ENCODE results near the gene CORT. TPM values are rescaled to one million over a fixed set of nuclear protein-coding genes. Genes with fewer than 3 reads are reported as not detected.

CORT gene
- total and polyA plus RNA-seq, 2 experiments from 2014 or later = 0.22 TPM; not detected in 1

DNA sequence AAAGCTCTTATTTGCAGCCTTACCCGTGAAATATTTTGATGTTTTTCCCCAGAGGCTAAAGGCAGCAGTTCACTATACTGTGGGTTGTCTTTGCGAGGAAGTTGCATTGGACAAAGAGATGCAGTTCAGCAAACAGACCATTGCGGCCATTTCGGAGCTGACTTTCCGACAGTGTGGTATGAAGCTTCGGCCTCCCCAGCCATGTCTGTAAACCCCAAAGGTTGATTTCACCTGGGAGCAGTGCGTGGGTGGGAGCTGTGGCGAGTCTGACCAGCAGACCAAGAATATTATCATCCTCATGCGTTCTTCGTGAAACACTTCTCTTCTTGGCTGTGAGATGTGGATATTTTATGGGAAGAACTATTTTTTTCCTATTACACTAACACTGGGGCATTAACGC is 16.0 kb upstream of the CORT start:
- Histone ChIP-seq H3K4me2 (ENCODE audit: unreplicated experiment) (no peak overlapping the region), H3K9me3 (ENCODE audit: low read depth) (no peaks in the 10 kb centered on the region), H3K9me2 (ENCODE audit: insufficient read depth) (no peaks in the 10 kb centered on the region), H2AFZ (no peak overlapping the region), H3K79me2 (ENCODE audit: insufficient read depth) (peaks cover 18% of the 10 kb centered on the region), H3K27me3 (replicated peaks; ENCODE audit: insufficient read depth) (no peaks in the 10 kb centered on the region), H3K9ac (no peak overlapping the region), H3K4me1 (ENCODE audit: insufficient read depth) (peaks cover 10% of the 10 kb centered on the region), H3K27ac (no peak overlapping the region), H3K36me3 (ENCODE audit: low read depth) (no peaks in the 10 kb centered on the region), H3F3A (ENCODE audit: insufficient read depth) (no peaks in the 10 kb centered on the region), H3K4me3 (no peak overlapping the region), H4K20me1 (ENCODE audit: insufficient read depth) (no peaks in the 10 kb centered on the region)
- no peak for TF ChIP-seq EZH2 (IDR thresholded peaks at IDR 0.05; ENCODE audit: insufficient read depth, poor library complexity, severe bottlenecking)
- TF ChIP-seq EZH2phosphoT487 (IDR thresholded peaks at IDR 0.05; ENCODE audit: insufficient read depth, low read depth) = no peak
- WGBS, 2 experiments (ENCODE audit: low coverage in 1 of 2, low lambda C conversion rate in 2 of 2, missing lambda C conversion rate in 2 of 2) = 89% methylated on average over 11 of the region's 11 CpGs
- no peak for DNase-seq
- in situ Hi-C loops (cut with MboI) = no loop called here

DNA sequence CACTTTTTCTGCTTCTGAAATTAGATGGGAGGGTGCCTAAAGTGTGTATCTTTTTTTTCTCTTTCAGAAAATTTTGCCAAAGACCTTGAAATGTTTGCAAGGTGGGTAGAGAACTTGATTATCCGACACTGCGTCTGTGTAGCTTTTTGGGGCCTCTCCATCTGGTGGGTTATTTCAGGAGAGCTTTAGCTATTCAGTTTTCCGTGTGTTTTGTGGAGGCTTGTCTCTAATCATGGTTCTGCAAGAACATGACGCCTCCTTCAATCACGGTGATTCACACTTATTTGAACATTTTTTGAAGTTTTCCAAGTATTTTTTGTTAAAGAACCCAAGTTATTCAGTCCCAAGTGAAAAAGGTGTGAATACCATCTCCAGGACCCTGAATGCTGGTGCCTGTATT is 15.2 kb upstream of the CORT start:
- H3K36me3 ChIP-seq (ENCODE audit: low read depth) = no peaks in the 10 kb centered on the region
- TF ChIP-seq EZH2 (IDR thresholded peaks at IDR 0.05; ENCODE audit: insufficient read depth, poor library complexity, severe bottlenecking) (no peak), EZH2phosphoT487 (IDR thresholded peaks at IDR 0.05; ENCODE audit: insufficient read depth, low read depth) (no peak)
- no peak for DNase-seq
- H3K4me3 ChIP-seq = no peak overlapping the region
- H4K20me1 ChIP-seq (ENCODE audit: insufficient read depth) = no peaks in the 10 kb centered on the region
- H3K9me2 ChIP-seq (ENCODE audit: insufficient read depth) = no peaks in the 10 kb centered on the region
- H3K9me3 ChIP-seq (ENCODE audit: low read depth) = no peaks in the 10 kb centered on the region
- in situ Hi-C loops (cut with MboI) = no loop called here
- no peak overlapping the region for H3K9ac ChIP-seq
- peaks cover 10% of the 10 kb centered on the region for H3K4me1 ChIP-seq (ENCODE audit: insufficient read depth)
- WGBS, 2 experiments (ENCODE audit: low coverage in 1 of 2, low lambda C conversion rate in 2 of 2, missing lambda C conversion rate in 2 of 2) = 92 to 93% methylated on average over 5 of the region's 5 CpGs
- no peak overlapping the region for H3K4me2 ChIP-seq (ENCODE audit: unreplicated experiment)
- no peak overlapping the region for H3K27ac ChIP-seq
- H3K79me2 ChIP-seq (ENCODE audit: insufficient read depth) = peaks cover 18% of the 10 kb centered on the region
- no peaks in the 10 kb centered on the region for H3K27me3 ChIP-seq (replicated peaks; ENCODE audit: insufficient read depth)
- H3F3A ChIP-seq (ENCODE audit: insufficient read depth) = no peaks in the 10 kb centered on the region
- H2AFZ ChIP-seq = no peak overlapping the region

DNA sequence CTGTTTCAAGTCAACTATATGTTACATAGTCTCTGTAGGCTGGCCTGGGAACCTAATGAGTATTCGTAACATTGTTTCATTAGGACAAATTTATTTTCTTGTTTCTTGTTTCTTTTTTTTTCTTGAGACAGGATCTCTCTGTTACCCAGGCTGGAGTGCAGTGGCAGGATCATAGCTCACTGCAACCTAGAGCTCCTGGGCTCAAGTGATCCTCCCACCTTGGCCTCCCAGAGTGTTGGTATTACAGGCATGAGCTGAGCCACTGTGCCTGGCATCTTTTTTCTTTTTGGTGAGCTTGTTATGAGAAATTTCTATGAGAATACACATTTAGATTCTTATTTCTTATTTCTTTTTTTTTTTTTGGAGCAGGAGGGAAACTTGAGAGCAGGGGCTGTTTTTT is 12.8 kb upstream of the CORT start:
- peaks cover 6% of the 10 kb centered on the region for H3K79me2 ChIP-seq (ENCODE audit: insufficient read depth)
- no peak overlapping the region for H3K4me2 ChIP-seq (ENCODE audit: unreplicated experiment)
- H3F3A ChIP-seq (ENCODE audit: insufficient read depth) = no peaks in the 10 kb centered on the region
- 100% methylated on average over 1 of the region's 1 CpG for WGBS, 2 experiments (ENCODE audit: low coverage in 1 of 2, low lambda C conversion rate in 2 of 2, missing lambda C conversion rate in 2 of 2)
- H3K4me3 ChIP-seq = no peak overlapping the region
- in situ Hi-C loops (cut with MboI) = no loop called here
- H3K9me3 ChIP-seq (ENCODE audit: low read depth) = no peaks in the 10 kb centered on the region
- no peak for DNase-seq
- H3K27me3 ChIP-seq (replicated peaks; ENCODE audit: insufficient read depth) = no peaks in the 10 kb centered on the region
- H3K27ac ChIP-seq = no peak overlapping the region
- TF ChIP-seq EZH2phosphoT487 (IDR thresholded peaks at IDR 0.05; ENCODE audit: insufficient read depth, low read depth) (no peak), EZH2 (IDR thresholded peaks at IDR 0.05; ENCODE audit: insufficient read depth, poor library complexity, severe bottlenecking) (no peak)
- H4K20me1 ChIP-seq (ENCODE audit: insufficient read depth) = no peaks in the 10 kb centered on the region
- H3K9ac ChIP-seq = no peak overlapping the region
- H2AFZ ChIP-seq = no peak overlapping the region
- 0 out of 2 replicates have a peak, but pooled peaks cover 2% of the 10 kb centered on the region for H3K4me1 ChIP-seq (ENCODE audit: insufficient read depth)
- no peaks in the 10 kb centered on the region for H3K36me3 ChIP-seq (ENCODE audit: low read depth)
- H3K9me2 ChIP-seq (ENCODE audit: insufficient read depth) = no peaks in the 10 kb centered on the region

DNA sequence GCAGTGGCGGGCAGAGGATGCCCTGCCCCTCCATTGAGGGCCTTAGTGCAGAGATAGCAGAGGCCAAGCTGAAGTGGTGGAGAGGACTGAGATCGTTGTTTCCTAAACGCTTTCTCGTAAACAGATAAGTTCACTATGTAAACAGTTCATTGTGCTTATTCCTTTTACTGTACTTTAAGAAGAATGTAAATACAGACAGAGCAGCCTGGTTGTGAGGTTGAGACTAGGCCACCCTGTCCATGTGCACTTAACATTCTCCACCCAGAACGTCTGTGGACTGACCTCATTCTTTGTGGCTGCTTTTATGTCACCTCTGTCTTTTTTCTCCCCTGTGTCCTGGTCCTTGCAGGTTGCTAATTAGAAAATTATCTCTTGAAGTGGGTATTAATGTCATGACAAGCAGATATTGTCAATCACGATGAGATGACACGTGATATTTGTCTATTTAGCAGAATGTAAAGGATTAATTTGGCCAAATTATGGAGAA is 11.1 kb upstream of the CORT start:
- H3K79me2 ChIP-seq (ENCODE audit: insufficient read depth) = no peaks in the 10 kb centered on the region
- 84 to 88% methylated on average over 7 of the region's 7 CpGs for WGBS, 2 experiments (ENCODE audit: low coverage in 1 of 2, low lambda C conversion rate in 2 of 2, missing lambda C conversion rate in 2 of 2)
- no peak overlapping the region for H3K9ac ChIP-seq
- no peaks in the 10 kb centered on the region for H3F3A ChIP-seq (ENCODE audit: insufficient read depth)
- no peak overlapping the region for H3K4me2 ChIP-seq (ENCODE audit: unreplicated experiment)
- no peaks in the 10 kb centered on the region for H3K9me2 ChIP-seq (ENCODE audit: insufficient read depth)
- H3K4me3 ChIP-seq = no peak overlapping the region
- no peak overlapping the region for H3K27ac ChIP-seq
- in situ Hi-C loops (cut with MboI) = no loop called here
- no peaks in the 10 kb centered on the region for H3K27me3 ChIP-seq (replicated peaks; ENCODE audit: insufficient read depth)
- no peak overlapping the region for H2AFZ ChIP-seq
- no peaks in the 10 kb centered on the region for H4K20me1 ChIP-seq (ENCODE audit: insufficient read depth)
- no peak for TF ChIP-seq EZH2 (IDR thresholded peaks at IDR 0.05; ENCODE audit: insufficient read depth, poor library complexity, severe bottlenecking)
- no peak for TF ChIP-seq EZH2phosphoT487 (IDR thresholded peaks at IDR 0.05; ENCODE audit: insufficient read depth, low read depth)
- no peaks in the 10 kb centered on the region for H3K4me1 ChIP-seq (ENCODE audit: insufficient read depth)
- H3K9me3 ChIP-seq (ENCODE audit: low read depth) = no peaks in the 10 kb centered on the region
- H3K36me3 ChIP-seq (ENCODE audit: low read depth) = no peaks in the 10 kb centered on the region
- no peak for DNase-seq

DNA sequence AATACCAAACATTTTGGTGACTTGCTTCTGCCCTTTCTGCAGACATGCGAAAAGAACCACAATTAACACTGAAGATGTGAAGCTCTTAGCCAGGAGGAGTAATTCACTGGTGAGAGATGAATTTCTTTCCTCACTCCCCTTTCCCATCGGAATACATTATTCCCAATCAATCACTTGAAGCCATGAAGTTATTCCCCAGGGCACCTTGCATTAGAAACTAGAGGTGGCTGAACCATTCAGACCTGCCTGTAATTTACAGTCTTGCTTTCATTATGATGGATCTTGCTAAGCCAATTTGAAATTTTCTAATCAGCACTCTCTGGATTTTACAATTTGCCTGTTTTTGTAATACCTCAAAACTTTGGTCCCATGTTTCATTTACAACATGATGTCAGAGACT is 9.5 kb upstream of the CORT start:
- in situ Hi-C loops (cut with MboI) = no loop called here
- H3K4me2 ChIP-seq (ENCODE audit: unreplicated experiment) = no peak overlapping the region
- H2AFZ ChIP-seq = no peak overlapping the region
- H4K20me1 ChIP-seq (ENCODE audit: insufficient read depth) = no peaks in the 10 kb centered on the region
- H3K79me2 ChIP-seq (ENCODE audit: insufficient read depth) = no peaks in the 10 kb centered on the region
- TF ChIP-seq EZH2 (IDR thresholded peaks at IDR 0.05; ENCODE audit: insufficient read depth, poor library complexity, severe bottlenecking) (no peak), EZH2phosphoT487 (IDR thresholded peaks at IDR 0.05; ENCODE audit: insufficient read depth, low read depth) (no peak)
- no peaks in the 10 kb centered on the region for H3K36me3 ChIP-seq (ENCODE audit: low read depth)
- H3K9me3 ChIP-seq (ENCODE audit: low read depth) = no peaks in the 10 kb centered on the region
- no peaks in the 10 kb centered on the region for H3K4me1 ChIP-seq (ENCODE audit: insufficient read depth)
- no peak overlapping the region for H3K27ac ChIP-seq
- no peaks in the 10 kb centered on the region for H3K27me3 ChIP-seq (replicated peaks; ENCODE audit: insufficient read depth)
- no peak overlapping the region for H3K9ac ChIP-seq
- 98 to 100% methylated on average over 2 of the region's 2 CpGs for WGBS, 2 experiments (ENCODE audit: low coverage in 1 of 2, low lambda C conversion rate in 2 of 2, missing lambda C conversion rate in 2 of 2)
- no peak for DNase-seq
- H3K9me2 ChIP-seq (ENCODE audit: insufficient read depth) = no peaks in the 10 kb centered on the region
- no peaks in the 10 kb centered on the region for H3F3A ChIP-seq (ENCODE audit: insufficient read depth)
- no peak overlapping the region for H3K4me3 ChIP-seq
